OCI-LY3 (cell line): Measurements from ENCODE around the gene ST3GAL3.

Source experiments
- EZH2phosphoT487 ChIP-seq: fragments of 200-600 bp; shearing (Covaris generic); IDR thresholded peaks from 2 replicates; pipeline ENCODE4 v1.6.1; 2018; ENCODE audit warnings: antibody characterized with exemption, mixed run types, low read depth
- TF ChIP-seq, protein P1 (sequence below): fragments of 200-600, 300-600 bp; sonication (generic); IDR thresholded peaks from 2 replicates; pipeline ENCODE4 v1.5.1; 2014; ENCODE audit warnings: antibody characterized with exemption, low read length, low read depth

DNA sequence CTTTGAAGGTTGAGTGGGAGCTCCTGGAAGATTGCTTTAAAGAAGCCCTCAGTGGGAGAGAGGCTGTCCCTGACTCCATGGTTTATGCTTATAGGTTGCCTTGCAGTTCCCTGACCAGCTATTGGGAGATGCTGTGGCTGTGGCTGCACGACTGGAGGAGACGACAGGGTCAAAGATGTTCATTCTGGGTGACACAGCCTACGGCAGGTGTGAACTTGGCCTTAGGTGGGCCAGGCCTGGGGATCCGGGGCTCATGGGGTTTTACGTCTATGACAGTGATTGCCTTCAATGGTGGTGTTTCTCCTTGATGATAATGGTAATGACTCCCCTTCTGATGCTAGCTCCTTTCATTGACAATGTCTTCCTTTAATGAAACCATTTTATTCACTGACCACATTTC is 263.2 kb downstream of the ST3GAL3 start:
- TF ChIP-seq, protein P1, sequence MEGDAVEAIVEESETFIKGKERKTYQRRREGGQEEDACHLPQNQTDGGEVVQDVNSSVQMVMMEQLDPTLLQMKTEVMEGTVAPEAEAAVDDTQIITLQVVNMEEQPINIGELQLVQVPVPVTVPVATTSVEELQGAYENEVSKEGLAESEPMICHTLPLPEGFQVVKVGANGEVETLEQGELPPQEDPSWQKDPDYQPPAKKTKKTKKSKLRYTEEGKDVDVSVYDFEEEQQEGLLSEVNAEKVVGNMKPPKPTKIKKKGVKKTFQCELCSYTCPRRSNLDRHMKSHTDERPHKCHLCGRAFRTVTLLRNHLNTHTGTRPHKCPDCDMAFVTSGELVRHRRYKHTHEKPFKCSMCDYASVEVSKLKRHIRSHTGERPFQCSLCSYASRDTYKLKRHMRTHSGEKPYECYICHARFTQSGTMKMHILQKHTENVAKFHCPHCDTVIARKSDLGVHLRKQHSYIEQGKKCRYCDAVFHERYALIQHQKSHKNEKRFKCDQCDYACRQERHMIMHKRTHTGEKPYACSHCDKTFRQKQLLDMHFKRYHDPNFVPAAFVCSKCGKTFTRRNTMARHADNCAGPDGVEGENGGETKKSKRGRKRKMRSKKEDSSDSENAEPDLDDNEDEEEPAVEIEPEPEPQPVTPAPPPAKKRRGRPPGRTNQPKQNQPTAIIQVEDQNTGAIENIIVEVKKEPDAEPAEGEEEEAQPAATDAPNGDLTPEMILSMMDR: no peak
- TF ChIP-seq EZH2phosphoT487: no peak
